A204.1 (cell line): ENCODE results near the gene FARSB.
"Not testable (repeated sequence)": the region's sequence is repeated elsewhere in the genome, so short reads cannot be mapped to it uniquely, and the experiment has no call there.

Experiments
- FAIRE-seq: peaks from 2 replicates; lab custom pipeline; 2012; peaks lifted over from hg19 to GRCh38; lab: Jason Lieb, UNC

Gene FARSB

GRCh38 chr2:222655787-222656525 lies at the start of gene FARSB:
Gene FARSB, minus strand, starts transcription at chr2:222656092. Its CDS starts 19 bp downstream, at chr2:222656073.
- peak; percentile 91 for FAIRE-seq

GRCh38 chr2:222703886-222704285 lies 48.0 kb upstream of the FARSB start:
- FAIRE-seq = no peak

- FAIRE-seq = no peak
These were observed 47.2 kb upstream of the FARSB start for GRCh38 chr2:222703091-222703490.

- no peak for FAIRE-seq
These were observed 45.8 kb upstream of the FARSB start for GRCh38 chr2:222701721-222702131.

GRCh38 chr2:222701233-222701632 lies 45.3 kb upstream of the FARSB start:
- FAIRE-seq = no peak

- no peak for FAIRE-seq
These were observed 42.4 kb upstream of the FARSB start for GRCh38 chr2:222698276-222698675.

GRCh38 chr2:222693837-222694236 lies 37.9 kb upstream of the FARSB start:
- FAIRE-seq = no peak

- FAIRE-seq = not testable (repeated sequence)
These were observed 37.5 kb upstream of the FARSB start for GRCh38 chr2:222693413-222693812.

GRCh38 chr2:222690564-222691200 lies 34.8 kb upstream of the FARSB start:
- FAIRE-seq = peak; percentile 37

- FAIRE-seq = no peak
These were observed 33.4 kb upstream of the FARSB start for GRCh38 chr2:222689322-222689721.

- no peak for FAIRE-seq
These were observed 33.0 kb upstream of the FARSB start for GRCh38 chr2:222688917-222689316.

- FAIRE-seq = no peak
These were observed 30.3 kb upstream of the FARSB start for GRCh38 chr2:222686086-222686750.

- no peak for FAIRE-seq
These were observed 27.9 kb upstream of the FARSB start for GRCh38 chr2:222683805-222684204.

- no peak for FAIRE-seq
These were observed 22.1 kb upstream of the FARSB start for GRCh38 chr2:222677981-222678380.

GRCh38 chr2:222673883-222674282 lies 18.0 kb upstream of the FARSB start:
- FAIRE-seq = no peak

- FAIRE-seq = no peak
These were observed 17.4 kb upstream of the FARSB start for GRCh38 chr2:222673273-222673672.

GRCh38 chr2:222672068-222672401 lies 16.1 kb upstream of the FARSB start:
- no peak for FAIRE-seq

GRCh38 chr2:222671259-222672067 lies 15.6 kb upstream of the FARSB start, which contains the start of gene MOGAT1:
Gene MOGAT1, plus strand, starts transcription at chr2:222671658. Its CDS starts 128 bp downstream, at chr2:222671786.
- FAIRE-seq = no peak

GRCh38 chr2:222670191-222671038 lies 14.5 kb upstream of the FARSB start:
- FAIRE-seq = no peak

GRCh38 chr2:222669353-222669752 lies 13.5 kb upstream of the FARSB start:
- no peak for FAIRE-seq

- FAIRE-seq = no peak
These were observed 12.7 kb upstream of the FARSB start for GRCh38 chr2:222668494-222669154.
